Hepatocyte (in vitro differentiated cells): ENCODE measurements around the gene CD8B2. TPM values are rescaled to one million over a fixed set of nuclear protein-coding genes. Genes with fewer than 3 reads are reported as not detected.
"Not testable (repeated sequence)": the region's sequence is repeated elsewhere in the genome, so short reads cannot be mapped to it uniquely, and the experiment has no call there.

ENCODE experiments used
- DNase-seq: peaks from one replicate; pipeline ENCODE4 v3.0.0-alpha.2; 2016; ENCODE audit warnings: low spot score
- H2AFZ ChIP-seq: fragments of 200-600 bp; sonication (generic); 2 replicates; pipeline ENCODE4 v1.6.0; 2016; ENCODE audit warnings: antibody characterized with exemption, mild to moderate bottlenecking
- H3K27ac ChIP-seq: fragments of 200-600 bp; sonication (generic); 2 replicates; pipeline ENCODE4 v1.5.1; 2016; ENCODE audit warnings: mild to moderate bottlenecking
- H3K27me3 ChIP-seq: fragments of 200-600 bp; sonication (generic); 2 replicates; pipeline ENCODE4 v1.6.1; 2016
- H3K36me3 ChIP-seq: fragments of 200-600 bp; sonication (generic); replicated peaks from 2 replicates; pipeline ENCODE4 v1.5.1; 2016; ENCODE audit warnings: low read depth; ENCODE audit not compliant: insufficient read depth
- H3K4me1 ChIP-seq: fragments of 200-600 bp; sonication (generic); 2 replicates; pipeline ENCODE4 v1.5.1; 2016; ENCODE audit warnings: mild to moderate bottlenecking, moderate library complexity; ENCODE audit not compliant: insufficient read depth
- H3K4me2 ChIP-seq: fragments of 200-600 bp; sonication (generic); 2 replicates; pipeline ENCODE4 v1.6.0; 2016
- H3K4me3 ChIP-seq: fragments of 200-600 bp; sonication (generic); 2 replicates; pipeline ENCODE4 v1.5.1; 2016; ENCODE audit warnings: mild to moderate bottlenecking
- H3K79me2 ChIP-seq: fragments of 200-600 bp; sonication (generic); 2 replicates; pipeline ENCODE4 v1.6.0; 2017; ENCODE audit warnings: mild to moderate bottlenecking
- H3K9me2 ChIP-seq: fragments of 200-600 bp; sonication (generic); replicated peaks from 2 replicates; pipeline ENCODE4 v1.6.0; 2017; ENCODE audit warnings: mild to moderate bottlenecking; ENCODE audit not compliant: insufficient read depth
- H3K9me3 ChIP-seq: fragments of 200-600 bp; sonication (generic); 2 replicates; pipeline ENCODE4 v1.5.1; 2016; ENCODE audit warnings: low read depth, mild to moderate bottlenecking
- H4K20me1 ChIP-seq: fragments of 200-600 bp; sonication (generic); 2 replicates; pipeline ENCODE4 v1.6.0; 2016; ENCODE audit warnings: mild to moderate bottlenecking; ENCODE audit not compliant: insufficient read depth, poor library complexity, severe bottlenecking
- WGBS: methylation state at CpG from one replicate; pipeline ENCODE4 v1.1.6; 2016; ENCODE audit warnings: low lambda C conversion rate; ENCODE audit errors: missing lambda C conversion rate; 5-methylcytosine and 5-hydroxymethylcytosine counted together
- polyA plus RNA-seq: library from polyadenylated mRNA; unstranded; fragments of >200 nt; fragmentation: Nextera tagmentation; extraction: Ambion mirVana; gene quantifications from 2 replicates; pipeline ENCODE4 v1.2.1, GENCODE V29; 2016
- total RNA-seq: library from RNA; depleted of rRNA; stranded (reverse); fragments of >200 nt; gene quantifications from 2 replicates; pipeline ENCODE4 v1.2.3, GENCODE V29; 2014

The CD8B2 gene
- total and polyA plus RNA-seq, 2 experiments from 2014 or later: 0.47 TPM; not detected in 1

DNA sequence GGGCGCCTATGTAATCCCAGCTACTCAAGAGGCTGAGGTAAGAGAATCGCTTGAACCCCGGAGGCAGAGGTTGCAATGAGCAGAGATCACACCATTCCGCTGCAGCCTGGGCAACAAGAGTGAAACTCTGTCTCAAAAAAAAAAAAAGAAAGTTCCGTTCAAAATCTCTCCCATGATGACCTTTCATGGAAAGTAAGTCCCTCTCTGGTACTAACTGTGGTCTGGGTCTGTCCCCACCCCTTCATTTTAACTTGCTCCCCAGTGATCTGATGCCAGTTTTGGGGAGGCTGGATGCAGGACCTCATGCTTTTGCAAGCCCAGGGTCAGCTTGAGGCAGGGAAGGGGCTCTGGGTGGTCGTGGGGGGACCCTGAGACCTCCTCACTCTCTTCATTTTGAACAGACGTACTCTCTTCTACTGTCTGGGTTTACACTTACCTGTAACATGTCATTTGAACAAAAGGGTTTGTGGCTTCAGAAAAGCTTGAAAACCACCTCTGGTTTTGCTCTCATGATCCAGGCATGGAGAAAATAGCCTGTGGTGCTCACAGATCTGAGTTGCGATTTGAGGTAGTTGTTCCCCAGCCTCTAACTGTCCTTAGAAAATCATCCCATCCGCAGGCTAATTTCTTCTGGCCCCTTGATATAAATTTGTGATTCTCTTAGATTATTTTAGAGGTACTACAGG lies 19.0 kb downstream of the CD8B2 start:
- DNase-seq, H4K20me1 ChIP-seq, H3K9me2 ChIP-seq, H2AFZ ChIP-seq, H3K27me3 ChIP-seq, H3K4me3 ChIP-seq, H3K27ac ChIP-seq, H3K36me3 ChIP-seq, H3K4me2 ChIP-seq, H3K4me1 ChIP-seq, H3K79me2 ChIP-seq, H3K9me3 ChIP-seq: not testable (repeated sequence)
- 77% methylated on average over 8 of the region's 9 CpGs for WGBS

DNA sequence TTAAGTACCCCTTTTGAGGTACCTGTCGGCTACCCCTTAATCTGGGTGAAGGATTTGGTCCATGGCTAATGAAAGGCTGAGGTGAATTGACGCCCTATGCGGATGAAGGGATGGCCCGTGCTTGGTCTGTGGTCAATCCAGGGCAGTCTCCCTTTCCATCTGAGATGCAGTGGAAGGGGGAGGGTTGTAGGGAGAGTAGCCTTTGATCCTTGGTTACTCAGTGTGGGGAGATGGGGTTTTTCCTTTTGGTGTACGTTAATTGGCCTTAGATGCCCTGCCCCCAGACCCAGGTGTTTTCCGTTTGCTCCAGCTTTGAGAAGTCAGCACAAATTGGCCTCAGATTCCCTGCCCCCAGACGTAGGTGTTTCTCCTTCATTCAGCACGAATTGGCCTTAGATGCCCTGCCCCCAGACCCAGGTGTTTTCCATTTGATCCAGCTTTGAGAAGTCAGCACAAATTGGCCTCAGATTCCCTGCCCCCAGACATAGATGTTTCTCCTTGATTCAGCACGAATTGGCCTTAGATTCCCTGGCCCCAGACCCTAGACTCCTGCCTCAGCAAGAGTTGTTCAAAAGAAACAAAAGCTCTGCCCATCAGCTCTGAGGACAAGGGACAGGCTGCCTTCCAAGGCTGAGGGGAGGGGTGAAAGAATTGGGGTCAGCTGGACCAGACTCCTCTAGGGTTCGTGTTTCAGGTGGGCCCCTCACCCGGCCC lies 21.7 kb downstream of the CD8B2 start:
- not testable (repeated sequence) for H3K9me3 ChIP-seq, H4K20me1 ChIP-seq, H3K4me3 ChIP-seq, H2AFZ ChIP-seq, H3K36me3 ChIP-seq, H3K4me1 ChIP-seq, DNase-seq, H3K27ac ChIP-seq, H3K79me2 ChIP-seq, H3K9me2 ChIP-seq, H3K4me2 ChIP-seq, H3K27me3 ChIP-seq
- 82% methylated on average over 7 of the region's 11 CpGs for WGBS

DNA sequence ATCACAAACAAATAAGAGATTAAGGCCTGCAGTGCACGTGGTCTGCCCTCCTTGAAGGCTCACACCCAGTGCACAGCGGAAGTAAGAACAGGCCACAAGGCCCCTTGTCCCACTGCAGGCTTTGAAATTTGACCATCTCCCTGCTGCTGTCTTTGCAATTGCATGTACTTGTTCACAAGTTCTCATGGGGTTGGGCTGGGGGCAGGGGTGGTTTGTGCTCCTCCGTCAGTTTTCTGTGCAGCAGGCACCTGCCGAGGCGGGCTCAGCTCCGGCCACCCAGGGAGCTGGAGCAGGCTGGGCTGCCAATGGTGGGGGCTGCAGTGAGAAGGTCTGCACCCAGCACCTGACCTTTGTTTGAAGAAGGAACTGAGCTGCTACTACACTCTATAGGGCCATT lies 22.2 kb downstream of the CD8B2 start:
- not testable (repeated sequence) for H3K27ac ChIP-seq, H3K79me2 ChIP-seq, H3K9me2 ChIP-seq, H3K9me3 ChIP-seq, H3K4me1 ChIP-seq, H4K20me1 ChIP-seq, H2AFZ ChIP-seq, H3K4me2 ChIP-seq, DNase-seq, H3K4me3 ChIP-seq, H3K36me3 ChIP-seq, H3K27me3 ChIP-seq
- 86% methylated on average over 6 of the region's 6 CpGs for WGBS

DNA sequence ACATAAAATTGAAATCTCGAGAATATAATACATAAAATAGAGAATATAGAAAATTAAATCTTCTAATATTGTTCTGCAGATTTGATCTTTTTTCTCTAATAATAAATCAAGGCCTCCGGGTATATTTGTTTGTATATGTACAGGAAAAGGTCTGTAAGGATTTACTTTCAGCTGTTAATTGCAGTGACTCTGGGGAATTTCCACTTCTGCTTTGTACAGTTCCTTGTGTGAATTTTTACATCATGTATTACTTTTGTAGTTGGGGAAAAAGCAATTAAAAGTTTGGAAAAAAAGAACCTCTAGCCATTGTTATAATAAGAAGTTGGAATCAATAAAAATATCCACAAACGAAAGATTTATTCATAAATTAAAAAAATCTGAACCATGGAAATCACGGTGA lies 23.6 kb downstream of the CD8B2 start:
- not testable (repeated sequence) for DNase-seq, H3K79me2 ChIP-seq, H2AFZ ChIP-seq, H3K27me3 ChIP-seq, H3K36me3 ChIP-seq, H3K9me3 ChIP-seq, H3K9me2 ChIP-seq, H3K4me3 ChIP-seq, H3K4me1 ChIP-seq, H3K4me2 ChIP-seq, H3K27ac ChIP-seq, H4K20me1 ChIP-seq
- 80% methylated on average over 4 of the region's 4 CpGs for WGBS

DNA sequence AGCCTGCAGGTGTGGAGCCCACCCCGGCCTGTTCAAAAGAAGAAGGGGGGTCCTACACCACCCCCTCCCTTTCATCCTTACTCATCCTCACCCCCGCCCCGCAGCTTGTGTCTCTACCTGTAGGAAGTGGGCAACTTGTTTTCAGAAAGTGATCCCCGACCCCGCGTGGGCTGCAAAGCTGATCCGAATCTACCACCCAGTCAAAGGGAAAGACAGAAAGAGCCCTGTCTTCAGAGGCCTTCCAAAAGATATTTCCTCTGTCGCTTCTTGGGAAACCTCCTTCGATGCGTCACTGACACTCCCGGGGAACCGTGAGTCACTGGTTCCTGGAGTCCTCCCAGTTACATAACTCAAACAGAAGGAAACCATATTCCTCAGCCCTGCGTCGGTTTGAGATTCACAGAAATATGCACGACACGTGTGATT lies 24.3 kb downstream of the CD8B2 start:
- DNase-seq: peak; percentile 59
- not testable (repeated sequence) for H3K4me1 ChIP-seq, H3K27me3 ChIP-seq, H3K9me2 ChIP-seq, H3K4me3 ChIP-seq, H3K9me3 ChIP-seq, H3K36me3 ChIP-seq, H2AFZ ChIP-seq, H4K20me1 ChIP-seq, H3K27ac ChIP-seq, H3K79me2 ChIP-seq, H3K4me2 ChIP-seq
- WGBS: 62% methylated on average over 9 of the region's 16 CpGs

DNA sequence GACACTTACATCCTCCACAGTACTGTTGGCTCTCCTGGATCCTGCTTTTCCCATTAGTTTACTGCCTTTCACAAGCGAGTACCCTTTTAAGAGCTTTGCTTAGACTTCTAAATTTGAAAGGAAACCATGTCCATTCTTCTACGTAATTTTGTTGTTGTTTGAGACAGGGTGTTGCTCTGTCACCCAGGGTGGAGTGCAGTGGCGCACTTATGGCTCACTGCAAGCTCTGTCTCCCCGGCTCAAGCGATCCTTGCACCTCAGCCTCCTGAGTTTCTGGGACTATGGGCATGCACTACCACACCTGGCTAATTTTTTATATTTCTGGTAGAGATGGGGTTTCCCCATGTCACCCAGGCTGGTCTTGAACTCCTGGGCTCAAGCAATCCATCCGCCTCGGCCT lies 24.8 kb downstream of the CD8B2 start:
- not testable (repeated sequence) for H4K20me1 ChIP-seq, H3K36me3 ChIP-seq, H3K79me2 ChIP-seq, H3K27me3 ChIP-seq, H3K9me3 ChIP-seq, DNase-seq, H3K4me3 ChIP-seq, H3K4me2 ChIP-seq, H3K27ac ChIP-seq, H2AFZ ChIP-seq, H3K9me2 ChIP-seq, H3K4me1 ChIP-seq
- 92% methylated on average over 7 of the region's 7 CpGs for WGBS

DNA sequence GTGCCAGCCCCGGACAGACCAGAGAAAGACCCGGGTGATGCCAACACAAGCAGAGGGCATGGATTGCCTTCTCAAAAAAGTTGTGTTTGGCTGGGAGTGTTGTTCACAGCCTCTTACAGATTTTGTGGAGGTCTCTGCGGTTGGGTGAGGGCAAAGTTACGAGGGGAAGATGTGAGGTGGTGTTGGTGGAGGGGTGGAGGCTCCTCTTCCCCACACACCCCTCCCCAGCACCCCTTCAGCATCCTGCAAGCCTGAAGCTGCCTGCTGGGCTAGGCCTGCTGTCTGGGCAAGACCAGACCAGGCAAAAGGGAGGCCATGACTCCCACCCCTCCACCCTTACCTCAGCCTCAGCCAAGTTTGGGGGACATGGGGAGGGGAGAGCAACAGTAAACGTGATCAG lies 26.2 kb downstream of the CD8B2 start:
- H3K4me2 ChIP-seq, H3K27me3 ChIP-seq, H3K27ac ChIP-seq, H4K20me1 ChIP-seq, H3K9me2 ChIP-seq, H3K4me3 ChIP-seq, DNase-seq, H3K4me1 ChIP-seq, H3K9me3 ChIP-seq, H3K36me3 ChIP-seq, H2AFZ ChIP-seq, H3K79me2 ChIP-seq: not testable (repeated sequence)
- WGBS: 92% methylated on average over 4 of the region's 5 CpGs

DNA sequence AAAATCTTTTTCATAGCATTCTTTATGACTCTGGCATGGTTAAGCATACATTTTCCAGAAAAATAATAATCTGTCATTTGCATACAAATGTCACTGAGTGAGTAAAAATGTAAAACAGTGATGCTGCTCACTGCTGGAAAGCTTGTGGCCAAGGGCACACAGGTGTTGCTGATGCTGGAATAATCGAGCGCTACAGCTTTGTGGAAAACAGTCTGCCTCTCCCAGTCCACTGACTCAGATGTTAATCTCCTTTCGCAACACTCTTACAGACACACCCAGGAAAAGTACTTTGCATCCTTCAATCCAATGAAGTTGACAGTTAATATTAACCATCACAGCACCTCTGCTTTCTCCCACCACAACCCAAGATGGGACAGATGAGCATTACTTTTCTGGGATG lies 27.7 kb downstream of the CD8B2 start:
- not testable (repeated sequence) for H3K79me2 ChIP-seq, H2AFZ ChIP-seq, H3K4me3 ChIP-seq, H3K27ac ChIP-seq, H3K36me3 ChIP-seq, H3K9me3 ChIP-seq, H4K20me1 ChIP-seq, H3K4me1 ChIP-seq, H3K27me3 ChIP-seq, H3K4me2 ChIP-seq, H3K9me2 ChIP-seq
- WGBS: 72% methylated on average over 3 of the region's 3 CpGs
- peak; percentile 38 for DNase-seq
